ENCODE data around the gene TRAK1.
"Not testable (repeated sequence)": the region's sequence is repeated elsewhere in the genome, so short reads cannot be mapped to it uniquely, and the experiment has no call there.

Gene TRAK1, protein sequence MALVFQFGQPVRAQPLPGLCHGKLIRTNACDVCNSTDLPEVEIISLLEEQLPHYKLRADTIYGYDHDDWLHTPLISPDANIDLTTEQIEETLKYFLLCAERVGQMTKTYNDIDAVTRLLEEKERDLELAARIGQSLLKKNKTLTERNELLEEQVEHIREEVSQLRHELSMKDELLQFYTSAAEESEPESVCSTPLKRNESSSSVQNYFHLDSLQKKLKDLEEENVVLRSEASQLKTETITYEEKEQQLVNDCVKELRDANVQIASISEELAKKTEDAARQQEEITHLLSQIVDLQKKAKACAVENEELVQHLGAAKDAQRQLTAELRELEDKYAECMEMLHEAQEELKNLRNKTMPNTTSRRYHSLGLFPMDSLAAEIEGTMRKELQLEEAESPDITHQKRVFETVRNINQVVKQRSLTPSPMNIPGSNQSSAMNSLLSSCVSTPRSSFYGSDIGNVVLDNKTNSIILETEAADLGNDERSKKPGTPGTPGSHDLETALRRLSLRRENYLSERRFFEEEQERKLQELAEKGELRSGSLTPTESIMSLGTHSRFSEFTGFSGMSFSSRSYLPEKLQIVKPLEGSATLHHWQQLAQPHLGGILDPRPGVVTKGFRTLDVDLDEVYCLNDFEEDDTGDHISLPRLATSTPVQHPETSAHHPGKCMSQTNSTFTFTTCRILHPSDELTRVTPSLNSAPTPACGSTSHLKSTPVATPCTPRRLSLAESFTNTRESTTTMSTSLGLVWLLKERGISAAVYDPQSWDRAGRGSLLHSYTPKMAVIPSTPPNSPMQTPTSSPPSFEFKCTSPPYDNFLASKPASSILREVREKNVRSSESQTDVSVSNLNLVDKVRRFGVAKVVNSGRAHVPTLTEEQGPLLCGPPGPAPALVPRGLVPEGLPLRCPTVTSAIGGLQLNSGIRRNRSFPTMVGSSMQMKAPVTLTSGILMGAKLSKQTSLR

DNA sequence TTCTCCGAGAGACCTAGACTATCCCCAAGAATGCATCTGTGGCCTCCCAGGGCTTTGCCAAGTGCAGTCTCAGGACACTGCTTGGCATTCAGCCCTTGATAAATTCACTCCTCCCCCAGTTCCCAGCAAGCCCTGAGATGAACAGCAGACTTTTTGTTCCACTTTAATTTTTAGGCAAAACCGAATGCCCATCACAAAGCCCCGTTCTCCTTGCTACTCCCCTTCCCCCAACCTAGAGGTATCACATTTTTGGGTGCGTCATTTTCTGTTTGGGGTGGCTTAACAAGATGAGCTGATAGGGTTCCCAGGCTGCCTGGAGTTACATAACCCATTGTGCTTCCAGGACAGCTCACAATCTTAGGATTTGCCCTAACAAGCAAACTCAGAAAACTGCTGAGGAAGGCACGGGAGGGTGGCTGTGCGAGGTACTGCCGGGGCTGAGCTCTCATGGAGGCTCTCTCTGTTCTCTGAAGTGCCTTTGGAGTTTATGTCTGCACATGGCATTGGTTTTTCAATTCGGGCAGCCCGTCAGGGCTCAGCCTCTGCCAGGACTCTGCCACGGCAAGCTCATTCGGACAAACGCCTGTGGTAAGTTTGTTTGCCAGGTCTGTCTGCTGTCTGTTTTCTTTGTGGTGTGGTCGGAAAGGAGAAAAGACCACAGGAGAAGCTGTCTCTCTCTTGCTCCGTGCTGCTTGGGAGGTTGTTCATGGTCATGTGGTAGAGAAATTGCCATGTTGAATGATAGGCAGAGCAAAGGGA, at the start of gene TRAK1:
TRAK1 (plus strand) TSS at position 385 of the 759 bp plus-strand sequence; CDS start at position 498, 113 bp downstream.
- DNase-seq, result peak in 33 of 51 donors; percentile 8 to 85 (median 44)

DNA sequence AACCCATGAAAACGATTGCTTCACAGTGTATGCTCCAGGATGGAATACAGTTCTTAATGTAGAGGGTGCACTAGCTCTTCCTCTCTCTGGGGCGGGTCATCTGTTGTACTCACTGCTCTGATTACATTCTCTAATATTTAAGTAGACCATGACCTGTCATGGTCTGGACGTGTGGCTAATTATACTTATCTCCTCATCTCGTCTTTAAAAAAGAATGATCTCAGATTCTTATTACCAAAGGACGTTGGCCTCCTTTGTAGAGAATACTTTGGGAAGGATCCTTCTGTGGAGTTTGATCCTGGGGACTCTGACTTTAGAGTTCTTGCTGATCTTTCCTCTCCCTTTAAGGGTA, 48.4 kb upstream of the TRAK1 start:
- DNase-seq, result no peak

DNA sequence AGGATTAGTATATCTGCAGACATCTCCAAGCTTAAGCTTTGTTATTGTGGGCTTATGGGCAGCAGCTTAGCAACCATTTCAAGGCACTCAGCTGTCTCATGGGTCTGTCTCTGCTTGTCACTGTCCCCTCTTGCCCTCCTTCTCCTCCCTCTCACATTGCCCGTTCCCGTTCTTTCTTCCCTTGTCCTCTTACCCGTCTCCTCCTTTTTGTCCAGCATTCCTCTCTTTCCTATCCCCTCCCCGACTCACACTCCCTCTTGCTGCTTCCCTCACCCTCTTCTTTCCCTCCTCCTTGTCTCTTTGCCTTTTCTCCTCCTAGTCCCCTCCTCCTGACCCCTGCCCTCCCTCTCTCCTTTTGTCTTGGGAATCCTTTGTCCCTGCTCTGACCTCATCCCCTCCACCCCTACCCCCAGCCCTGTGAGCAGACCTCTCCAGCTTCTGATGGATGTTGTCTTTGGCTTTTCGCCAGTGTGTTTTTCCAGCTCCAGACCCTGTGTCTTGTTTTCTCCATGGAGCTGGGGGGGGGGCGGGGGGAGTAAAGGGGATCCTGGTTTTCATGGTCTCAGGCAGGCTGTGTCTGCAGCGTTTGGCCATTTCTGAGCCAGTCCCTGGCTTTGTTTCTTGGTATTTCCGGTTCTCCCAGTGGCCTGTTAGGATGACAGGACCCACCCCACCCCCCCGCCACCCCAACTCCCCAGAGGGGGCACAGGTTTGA, 47.9 kb upstream of the TRAK1 start:
- no peak for DNase-seq

DNA sequence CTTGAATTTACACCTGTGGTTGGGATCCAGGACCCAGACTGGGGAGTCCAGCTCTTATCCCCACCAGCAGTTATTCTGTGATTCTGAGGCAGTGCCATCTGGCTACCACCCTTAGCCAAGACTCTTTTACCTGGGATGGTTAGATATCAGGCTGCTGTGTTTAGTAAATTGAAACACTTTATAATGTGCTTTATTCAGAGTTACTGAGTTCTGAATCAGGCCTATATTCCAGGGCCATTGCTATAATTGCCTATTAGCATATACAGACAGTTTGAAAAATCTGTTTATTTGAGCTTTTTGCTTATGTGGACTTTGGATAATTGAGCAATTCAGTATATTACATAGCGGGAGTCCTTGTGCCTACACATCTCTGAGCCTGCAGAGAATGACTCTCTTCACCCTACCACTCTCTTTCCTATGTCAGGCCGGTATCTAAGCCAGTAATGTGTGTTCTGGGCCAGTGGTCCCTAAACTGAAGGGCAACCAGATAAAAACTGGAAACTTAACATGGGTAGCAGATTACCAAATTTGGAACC, 45.4 kb upstream of the TRAK1 start:
- DNase-seq, result no peak

DNA sequence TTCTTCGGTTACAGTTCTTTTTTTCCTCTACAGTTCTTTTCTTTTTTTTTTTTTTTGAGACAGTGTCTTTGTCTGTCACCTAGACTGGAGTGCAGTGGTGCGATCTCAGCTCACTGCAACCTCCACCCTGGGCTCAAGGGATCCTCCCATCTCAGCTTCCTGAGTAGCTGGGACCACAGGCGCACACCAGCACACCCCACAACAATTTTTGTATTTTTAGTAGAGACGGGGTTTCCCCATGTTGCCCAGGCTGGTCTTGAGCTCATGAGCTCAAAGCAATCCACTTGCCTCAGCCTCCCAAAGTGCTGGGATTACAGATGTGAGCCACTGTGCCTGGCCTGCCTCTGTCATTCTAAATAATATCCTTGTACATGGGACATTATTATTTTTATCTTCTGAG, 42.6 kb upstream of the TRAK1 start:
- DNase-seq, result not testable (repeated sequence)

DNA sequence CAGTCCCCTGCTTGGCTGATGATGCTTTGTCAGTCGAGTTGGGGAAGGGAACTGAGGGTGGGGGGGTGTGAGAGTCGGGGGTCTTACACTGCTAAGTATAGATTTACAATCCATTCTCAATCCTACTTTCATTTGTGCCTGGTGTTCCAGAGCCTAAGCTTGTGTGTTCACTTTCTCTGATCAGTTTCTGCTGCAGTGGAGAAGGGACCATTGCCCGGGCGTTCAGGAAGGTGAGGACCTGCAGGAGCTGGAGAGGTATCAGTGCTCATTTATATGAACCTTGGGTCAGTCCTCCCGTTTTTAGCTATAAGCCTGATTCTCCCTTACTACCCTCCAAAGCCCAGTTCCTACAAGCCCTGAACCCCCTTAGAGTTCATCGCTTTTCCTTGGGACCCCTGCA, 41.0 kb upstream of the TRAK1 start:
- DNase-seq, result no peak

DNA sequence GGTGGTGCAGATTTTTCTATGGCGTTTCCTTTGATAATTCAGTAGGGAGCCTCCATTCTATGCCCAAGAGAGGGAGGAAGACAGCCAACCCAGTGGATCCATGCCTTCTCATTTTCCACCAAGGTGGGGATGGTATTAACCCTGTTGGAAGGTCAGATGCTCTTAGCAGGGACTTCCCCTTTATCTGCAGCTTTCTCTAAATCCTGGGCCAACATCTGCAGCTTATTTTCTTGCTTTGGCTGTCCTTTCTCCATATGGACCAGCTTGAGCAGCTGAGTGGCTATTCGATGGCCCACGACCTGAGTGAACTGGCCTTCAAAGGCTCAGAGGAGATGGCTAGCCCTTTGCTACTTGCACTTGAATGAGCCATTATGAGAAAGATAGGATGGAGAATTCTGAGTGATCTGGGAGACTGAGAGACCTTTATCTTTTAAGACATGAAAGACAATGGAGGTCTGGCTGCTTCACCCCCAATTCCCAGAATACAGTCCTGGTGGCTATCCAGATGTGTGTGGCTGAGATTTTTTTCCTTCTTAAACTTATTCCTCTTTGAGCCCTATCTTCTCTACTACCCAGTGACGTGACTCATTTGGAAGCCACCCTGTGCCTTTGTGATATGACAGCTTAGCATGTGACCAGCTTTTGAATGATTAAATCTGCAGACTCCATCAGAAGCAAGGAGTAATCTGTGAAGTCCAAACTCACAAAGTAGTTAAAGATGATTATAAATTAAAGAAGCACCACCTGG, 39.6 kb upstream of the TRAK1 start:
- DNase-seq, result no peak

DNA sequence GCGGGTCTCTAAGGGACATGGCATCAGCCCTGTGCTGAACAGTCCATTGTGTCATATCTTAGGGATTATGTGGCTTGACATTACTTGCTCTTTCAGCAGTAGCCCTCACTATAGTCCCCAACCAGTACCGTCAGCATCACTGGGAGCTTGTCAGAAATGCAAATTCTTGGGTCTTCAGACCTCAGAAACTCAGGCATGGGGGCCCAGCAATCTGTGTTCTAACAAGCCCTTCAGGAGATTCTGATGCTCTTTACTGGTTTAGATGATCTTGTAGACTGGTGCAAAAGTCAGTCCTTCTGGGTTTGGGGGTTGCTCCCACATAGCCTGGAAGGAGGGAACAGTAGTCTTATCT, 39.0 kb upstream of the TRAK1 start:
- DNase-seq, result peak in 1 of 51 donors; percentile 14

DNA sequence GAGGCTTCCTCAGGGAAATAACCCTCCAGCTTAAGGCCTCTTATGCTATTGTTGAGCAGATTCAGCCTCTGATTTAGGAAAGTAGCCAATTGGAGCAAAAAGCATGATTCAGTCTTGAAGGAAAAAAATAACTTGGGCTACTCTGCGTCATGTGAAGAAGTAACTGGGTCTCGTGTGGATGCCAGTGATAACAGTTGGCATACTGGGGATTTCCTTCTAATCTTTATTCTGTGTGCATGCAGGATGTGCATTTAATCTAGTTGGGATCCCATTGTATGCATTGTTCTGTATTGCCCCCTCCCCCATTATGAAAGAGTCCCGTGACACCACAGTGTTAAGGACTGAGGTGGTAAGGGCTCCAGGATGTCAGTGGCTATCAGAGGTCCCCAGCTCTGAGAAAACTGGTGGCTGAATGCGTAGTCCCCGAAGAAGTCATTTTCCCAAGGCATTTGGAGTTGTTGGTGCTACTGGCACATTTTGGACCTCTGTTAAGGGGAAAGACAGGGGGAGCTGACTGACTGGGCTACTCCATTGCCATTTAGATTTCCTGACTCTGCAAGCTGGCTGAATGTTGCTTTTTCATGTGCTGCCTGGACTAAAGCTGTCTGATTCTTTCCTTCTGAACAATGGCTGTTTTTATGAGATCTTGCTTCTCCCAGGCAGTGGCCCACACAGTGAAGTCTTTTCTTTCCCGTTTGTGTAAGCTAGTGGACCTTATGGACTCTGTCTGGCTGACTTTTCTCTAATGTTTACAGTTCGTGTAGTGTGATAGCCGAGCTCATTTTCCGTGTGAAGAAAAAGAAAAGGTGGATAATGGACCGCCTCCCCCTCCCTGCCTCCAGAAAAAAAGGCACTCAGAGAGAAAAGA, 38.4 kb upstream of the TRAK1 start:
- peak in 32 of 51 donors; percentile 16 to 88 (median 50) for DNase-seq

DNA sequence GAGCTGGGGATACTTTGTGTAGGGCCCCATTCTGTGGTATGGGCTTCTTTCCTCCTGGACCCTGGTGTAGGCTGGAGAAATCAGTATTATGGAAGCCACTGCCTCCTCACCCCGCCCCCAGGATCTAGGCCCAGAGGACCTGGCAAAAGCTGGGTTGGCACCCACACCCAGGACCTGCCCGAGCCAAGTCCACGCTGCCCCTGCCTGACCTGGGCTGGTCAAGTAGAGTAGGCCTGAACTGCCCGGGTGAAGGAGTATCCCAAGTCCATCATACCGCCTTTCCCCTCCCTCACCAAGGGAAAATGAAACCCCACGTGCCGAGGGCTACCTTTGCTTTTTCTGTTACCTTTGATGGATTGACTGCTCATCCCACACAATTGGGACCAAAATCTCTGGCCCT, 37.7 kb upstream of the TRAK1 start:
- peak in 23 of 51 donors; percentile 5 to 68 (median 41) for DNase-seq

DNA sequence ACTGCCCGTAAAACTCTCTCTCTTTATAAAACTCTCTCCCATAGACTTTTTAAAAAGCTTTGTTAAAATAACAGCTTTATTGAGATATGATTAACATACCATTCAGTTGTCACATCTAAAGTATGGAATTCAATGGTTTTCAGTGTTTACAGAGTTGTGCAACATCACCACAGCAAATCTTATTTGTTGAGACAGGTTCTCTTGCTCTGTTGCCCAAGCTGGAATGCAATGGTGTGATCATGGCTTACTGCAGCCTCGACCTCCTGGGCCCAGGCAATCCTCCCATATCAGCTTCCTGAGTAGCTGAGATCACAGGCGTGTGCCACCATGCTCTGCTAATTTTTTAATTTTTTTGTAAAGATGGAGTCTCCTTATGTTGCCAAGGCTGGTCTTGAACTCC, 35.9 kb upstream of the TRAK1 start:
- no peak for DNase-seq

DNA sequence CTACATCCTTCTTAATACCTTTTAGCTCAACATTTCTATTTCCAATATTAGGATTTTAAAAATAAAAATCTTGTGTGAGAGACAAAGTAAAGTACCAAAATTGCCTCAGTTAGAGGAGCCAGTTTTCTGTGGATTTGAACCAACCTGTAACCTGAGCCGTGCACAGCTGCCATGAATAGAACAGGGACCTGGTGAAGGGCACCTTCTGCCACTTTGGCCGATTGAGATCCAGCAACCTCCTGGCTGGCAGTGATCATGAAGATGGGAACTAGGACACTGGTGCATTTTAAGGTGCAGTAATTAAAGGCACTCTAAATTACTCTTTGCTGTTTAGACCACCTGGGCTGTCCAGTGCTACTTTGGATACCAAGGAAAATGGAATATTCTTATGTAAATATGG, 34.3 kb upstream of the TRAK1 start:
- no peak for DNase-seq

DNA sequence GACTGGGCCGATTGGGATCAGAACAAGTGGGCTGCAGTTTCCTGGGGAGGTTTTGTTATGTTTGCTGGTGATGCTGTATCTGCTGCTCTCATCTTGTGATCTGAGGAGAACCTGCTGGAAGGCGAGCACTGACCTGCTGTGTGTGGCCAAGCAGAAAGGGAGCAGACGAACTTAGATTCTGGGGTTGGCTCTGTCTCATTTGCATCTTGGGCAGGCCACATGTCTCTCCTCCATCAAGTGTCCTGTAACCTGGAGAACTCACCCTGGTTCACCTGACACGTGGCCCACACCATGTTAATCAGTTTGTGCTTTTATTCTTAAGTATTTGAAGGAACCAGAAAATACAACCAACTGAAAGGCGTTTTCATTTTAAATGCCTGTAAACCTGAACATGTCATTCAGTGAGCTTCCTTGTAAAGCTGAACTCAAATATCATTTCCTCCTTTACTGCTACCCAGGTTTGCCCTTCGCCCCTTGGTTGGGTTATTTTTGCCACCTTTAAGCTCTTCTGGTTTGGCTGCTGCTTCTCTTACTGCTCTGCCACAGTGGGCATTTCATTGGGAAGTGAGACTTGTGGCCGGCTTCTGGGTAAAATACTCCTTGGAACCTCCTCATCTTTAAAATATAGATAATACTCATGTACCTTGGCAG, 33.5 kb upstream of the TRAK1 start:
- DNase-seq, result no peak

DNA sequence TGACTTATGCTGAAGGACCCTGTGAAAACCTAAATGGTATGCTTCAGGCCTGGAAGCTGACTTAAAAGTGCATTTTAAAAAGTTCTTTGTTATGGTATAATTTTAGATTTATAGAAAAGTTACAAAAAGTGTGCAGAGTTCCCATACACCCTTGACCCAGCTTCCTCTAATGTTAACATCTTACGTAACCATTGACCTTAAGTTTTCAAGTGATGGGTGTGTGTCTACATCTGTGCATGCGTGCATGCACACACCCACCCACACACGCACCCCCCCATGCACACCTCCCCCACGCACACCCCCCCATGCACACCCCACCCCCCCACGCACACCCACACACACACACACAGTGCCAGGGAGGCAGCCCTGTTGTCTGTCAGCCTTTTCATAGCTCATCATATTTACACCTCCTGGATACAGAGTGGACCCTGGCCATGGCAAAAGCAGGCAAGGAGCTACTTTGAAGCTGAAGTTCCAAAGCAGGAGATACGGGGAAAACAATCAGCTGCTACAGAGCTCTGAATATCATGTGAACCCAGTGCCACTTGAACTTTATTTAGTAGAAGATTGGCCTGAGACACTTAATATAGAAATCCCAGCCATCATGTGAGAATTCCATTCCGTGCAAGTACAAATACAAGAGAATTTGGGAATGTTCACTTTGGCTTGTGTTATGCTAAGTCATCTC, 30.0 kb upstream of the TRAK1 start:
- no peak for DNase-seq

DNA sequence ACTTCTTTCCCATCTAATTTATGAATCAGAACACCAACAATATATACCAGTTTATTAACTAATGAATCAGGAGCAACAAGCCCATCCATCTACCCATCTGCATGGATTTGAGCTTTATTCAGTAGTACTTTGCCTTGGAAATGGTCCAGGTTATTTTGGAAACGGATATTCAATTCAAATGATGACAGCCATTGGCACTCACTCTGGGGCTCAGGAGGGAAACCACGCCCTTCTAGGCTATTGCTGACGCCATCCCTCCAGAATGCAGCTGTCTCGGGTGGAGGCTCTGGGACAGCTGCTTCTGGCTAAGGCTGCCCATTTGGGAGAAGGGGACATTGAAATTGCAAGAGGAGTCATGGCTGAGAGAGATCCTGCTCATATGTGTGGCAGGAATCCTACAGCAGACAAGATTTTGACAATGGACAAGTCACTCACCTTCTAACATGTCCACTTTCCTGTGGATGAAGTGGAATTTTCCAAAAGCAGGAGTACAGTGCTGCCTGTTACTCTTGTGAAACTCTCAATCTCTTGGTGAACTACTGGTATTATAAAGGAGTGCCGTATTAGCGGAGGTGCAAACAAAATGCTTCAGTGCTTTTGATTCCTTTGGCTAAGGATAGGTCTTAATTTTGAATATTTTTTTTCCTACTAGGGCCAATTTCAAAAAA, 29.3 kb upstream of the TRAK1 start:
- peak in 1 of 51 donors; percentile 13 for DNase-seq

DNA sequence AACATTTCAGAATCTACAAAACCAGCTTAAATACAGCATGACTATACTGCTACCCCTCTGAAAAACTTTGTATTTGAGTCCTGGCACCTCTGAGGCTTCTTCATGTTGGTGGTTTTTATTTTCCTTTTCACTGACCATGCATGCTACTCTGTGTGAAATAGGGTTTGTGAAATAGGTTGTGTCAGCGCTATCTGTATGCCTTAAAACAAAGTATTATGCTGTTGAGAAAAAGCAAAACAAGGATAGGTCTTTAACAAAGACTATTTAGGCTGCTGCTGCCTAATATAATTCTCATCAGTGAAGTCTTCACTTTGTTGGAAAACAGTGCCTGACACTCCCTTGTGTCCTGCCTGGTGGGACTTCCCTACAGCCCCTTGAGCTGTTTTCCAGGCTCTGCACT, 28.7 kb upstream of the TRAK1 start:
- DNase-seq, result no peak

DNA sequence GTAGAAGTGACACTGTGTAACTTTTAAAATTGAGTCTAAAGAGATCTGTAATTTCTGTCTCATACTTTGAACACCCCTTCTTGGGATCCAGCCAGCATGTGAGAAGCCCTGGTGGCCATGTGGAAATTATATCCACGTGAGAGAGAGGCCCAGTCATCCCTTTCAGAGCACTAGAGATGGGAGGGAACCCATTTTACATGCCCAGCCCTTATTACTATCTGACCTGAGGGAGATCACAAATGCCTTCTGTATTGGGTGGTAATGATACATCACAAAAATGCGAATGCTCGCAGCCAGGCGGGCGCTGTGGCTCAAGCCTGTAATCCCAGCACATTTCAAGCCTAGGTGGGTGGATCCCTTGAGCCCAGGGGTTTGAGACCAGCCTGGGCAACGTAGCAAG, 27.3 kb upstream of the TRAK1 start:
- no peak for DNase-seq
